ENCODE measurements around the gene FSCB.

The FSCB gene

DNA sequence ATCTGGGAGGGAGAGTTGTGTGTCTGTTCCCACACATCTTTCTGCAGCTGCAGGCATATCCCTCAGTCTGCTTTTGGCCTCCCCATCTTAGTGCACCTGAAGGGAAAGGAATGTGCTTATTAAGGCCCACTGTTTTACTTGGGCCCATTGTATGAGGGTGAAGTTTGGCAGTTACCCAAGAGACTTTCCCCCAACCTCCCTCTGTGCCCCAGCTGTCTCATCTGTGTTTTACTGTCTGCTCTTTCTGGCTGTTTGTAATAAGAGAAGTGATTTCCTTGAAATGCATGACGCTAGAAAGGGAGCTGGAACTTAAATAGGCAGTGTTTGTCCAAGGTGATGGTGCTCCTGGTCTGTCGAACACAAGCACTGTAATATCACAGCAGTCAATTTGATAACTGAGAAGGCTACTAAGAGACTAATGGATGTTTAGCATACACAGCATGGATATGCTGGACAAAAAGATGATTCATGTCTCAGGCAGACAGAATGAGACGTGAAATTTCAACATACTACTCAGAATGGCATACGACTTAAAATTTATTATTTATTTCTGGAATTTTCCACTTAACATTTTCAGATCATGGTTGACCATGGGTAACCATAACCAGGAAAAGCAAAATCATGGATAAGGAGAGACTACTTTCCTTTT lies 43.6 kb downstream of the FSCB start:
- H3K27me3 Mint-ChIP-seq (ENCODE audit: low read depth) = no peaks in the 10 kb centered on the region
- H3K4me3 Mint-ChIP-seq = no peak overlapping the region

DNA sequence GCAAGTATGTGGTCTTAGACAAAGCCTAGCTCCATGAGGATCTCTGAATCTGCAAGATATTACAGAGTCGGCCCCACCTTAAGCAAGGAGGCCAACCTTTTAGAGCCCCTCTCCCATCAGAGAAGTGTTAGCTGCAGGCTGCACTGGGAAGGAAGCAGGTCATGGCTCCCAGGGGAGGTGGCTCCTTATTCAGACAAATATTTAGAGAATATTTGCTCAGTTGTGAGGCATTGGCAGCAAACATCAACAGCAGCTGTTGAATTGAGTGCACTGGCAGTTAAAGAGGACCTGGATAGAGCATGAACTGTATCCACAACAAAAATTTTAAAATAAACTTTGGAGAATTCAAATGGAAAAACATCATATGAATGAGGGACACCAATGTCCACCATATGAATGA lies 44.7 kb downstream of the FSCB start:
- Mint-ChIP-seq H3K27ac (no peak overlapping the region), H3K27me3 (ENCODE audit: low read depth) (no peaks in the 10 kb centered on the region), H3K9me3 (peaks cover 13% of the 10 kb centered on the region), H3K4me1 (ENCODE audit: low read depth) (no peaks in the 10 kb centered on the region), H3K4me3 (no peak overlapping the region), H3K36me3 (ENCODE audit: low read depth) (no peaks in the 10 kb centered on the region)
- no peak for DNase-seq (ENCODE audit: low spot score)

More for the DNA sequence above, 43.6 kb downstream of the FSCB start:
- Mint-ChIP-seq H3K36me3 (ENCODE audit: low read depth) (no peaks in the 10 kb centered on the region), H3K4me1 (ENCODE audit: low read depth) (no peaks in the 10 kb centered on the region), H3K9me3 (peaks cover 10% of the 10 kb centered on the region), H3K27ac (no peak overlapping the region)
- DNase-seq (ENCODE audit: low spot score) = no peak

DNA sequence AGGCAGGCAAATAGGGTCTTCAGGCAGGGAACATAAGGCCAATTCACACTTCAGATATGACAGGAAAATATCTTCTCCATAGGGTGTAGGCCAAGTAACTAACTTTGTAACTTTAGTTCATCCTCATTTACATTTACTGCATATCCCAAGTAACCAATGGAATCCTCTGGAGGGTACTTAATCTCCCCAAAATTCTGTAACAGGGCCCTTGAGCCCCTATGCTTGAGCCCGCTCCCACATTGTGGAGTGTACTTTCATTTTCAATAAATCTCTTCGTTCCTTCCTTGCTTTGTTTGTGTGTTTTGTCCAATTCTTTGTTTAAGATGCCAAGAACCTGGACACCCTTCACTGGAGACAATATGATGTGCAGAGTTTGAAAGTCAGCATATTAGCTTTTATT lies 45.3 kb downstream of the FSCB start:
- no peaks in the 10 kb centered on the region for H3K27me3 Mint-ChIP-seq (ENCODE audit: low read depth)
- no peaks in the 10 kb centered on the region for H3K4me1 Mint-ChIP-seq (ENCODE audit: low read depth)
- DNase-seq (ENCODE audit: low spot score) = no peak
- H3K9me3 Mint-ChIP-seq = peaks cover 13% of the 10 kb centered on the region
- H3K36me3 Mint-ChIP-seq (ENCODE audit: low read depth) = no peaks in the 10 kb centered on the region
- H3K4me3 Mint-ChIP-seq = no peak overlapping the region
- H3K27ac Mint-ChIP-seq = no peak overlapping the region

Data from T-helper 2 cell treated with Interferon-gamma antibody and Interleukin-4, amounts not matched to agents 5 μg/mL and 100 μg/mL, for 36 hours (primary cell).